Neural progenitor cell (in vitro differentiated cells): ENCODE measurements around the gene ELAPOR1.

ENCODE experiments used
- EZH2 ChIP-seq: fragments of 200-600 bp; sonication (generic); IDR thresholded peaks from 2 replicates; pipeline ENCODE4 v1.6.1; 2017; ENCODE audit warnings: antibody characterized with exemption, mild to moderate bottlenecking, moderate library complexity
- TF ChIP-seq, protein P1 (sequence below): fragments of 200-600 bp; sonication (generic); IDR thresholded peaks from 2 replicates; pipeline ENCODE4 v1.5.1; 2017; ENCODE audit warnings: antibody characterized with exemption, mild to moderate bottlenecking

DNA sequence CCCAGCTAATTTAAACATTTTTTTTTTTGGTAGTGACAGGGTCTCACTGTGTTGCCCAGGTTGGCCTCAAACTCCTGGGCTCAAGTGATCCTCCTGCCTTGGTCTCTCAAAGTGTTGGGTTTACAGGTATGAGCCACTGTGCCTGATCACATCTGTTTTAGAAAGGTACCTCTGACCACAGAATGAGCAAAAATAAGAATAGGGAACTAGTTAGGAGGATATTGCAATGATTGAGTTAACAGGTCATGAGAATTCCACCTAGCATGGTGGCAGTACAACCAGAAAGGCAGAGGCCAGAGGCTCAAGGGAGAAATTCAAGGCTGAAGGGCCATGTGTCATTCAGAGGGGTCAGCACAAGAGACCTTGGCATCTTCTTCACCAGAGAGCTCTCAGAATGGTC is 49.6 kb downstream of the ELAPOR1 start:
- TF ChIP-seq, protein P1, sequence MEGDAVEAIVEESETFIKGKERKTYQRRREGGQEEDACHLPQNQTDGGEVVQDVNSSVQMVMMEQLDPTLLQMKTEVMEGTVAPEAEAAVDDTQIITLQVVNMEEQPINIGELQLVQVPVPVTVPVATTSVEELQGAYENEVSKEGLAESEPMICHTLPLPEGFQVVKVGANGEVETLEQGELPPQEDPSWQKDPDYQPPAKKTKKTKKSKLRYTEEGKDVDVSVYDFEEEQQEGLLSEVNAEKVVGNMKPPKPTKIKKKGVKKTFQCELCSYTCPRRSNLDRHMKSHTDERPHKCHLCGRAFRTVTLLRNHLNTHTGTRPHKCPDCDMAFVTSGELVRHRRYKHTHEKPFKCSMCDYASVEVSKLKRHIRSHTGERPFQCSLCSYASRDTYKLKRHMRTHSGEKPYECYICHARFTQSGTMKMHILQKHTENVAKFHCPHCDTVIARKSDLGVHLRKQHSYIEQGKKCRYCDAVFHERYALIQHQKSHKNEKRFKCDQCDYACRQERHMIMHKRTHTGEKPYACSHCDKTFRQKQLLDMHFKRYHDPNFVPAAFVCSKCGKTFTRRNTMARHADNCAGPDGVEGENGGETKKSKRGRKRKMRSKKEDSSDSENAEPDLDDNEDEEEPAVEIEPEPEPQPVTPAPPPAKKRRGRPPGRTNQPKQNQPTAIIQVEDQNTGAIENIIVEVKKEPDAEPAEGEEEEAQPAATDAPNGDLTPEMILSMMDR: no peak
- TF ChIP-seq EZH2: no peak
